Neutrophil (primary cell): Measurements from ENCODE around the gene PTCRA.
"Not testable (repeated sequence)": the region's sequence is repeated elsewhere in the genome, so short reads cannot be mapped to it uniquely, and the experiment has no call there.

Experiments used
- H3K27ac ChIP-seq: fragments of 200-600 bp; sonication (generic); 2 replicates; pipeline ENCODE4 v1.5.1; 2016; ENCODE audit warnings: mild to moderate bottlenecking, moderate library complexity
- H3K27me3 ChIP-seq: fragments of 200-600 bp; sonication (generic); 2 replicates; pipeline ENCODE4 v1.6.0; 2016; ENCODE audit warnings: mild to moderate bottlenecking
- H3K36me3 ChIP-seq: fragments of 200-600 bp; sonication (generic); 2 replicates; pipeline ENCODE4 v1.5.1; 2017
- H3K4me1 ChIP-seq, 2 experiments: fragments of 200-600 bp in 1 of 2; sonication (generic) in 1 of 2; 1 replicate in 1 of 2; 2 replicates in 1 of 2; pipeline versions ENCODE4 v1.5.1 to v1.6.1; 2013 to 2016; ENCODE audit warnings: low read depth in 1 of 2, low read length in 1 of 2, mild to moderate bottlenecking in 1 of 2, moderate library complexity in 1 of 2; ENCODE audit not compliant: control insufficient read depth in 1 of 2, insufficient read depth in 1 of 2
- H3K4me3 ChIP-seq, 2 experiments: fragments of 200-600 bp in 1 of 2; sonication (generic) in 1 of 2; 1 replicate in 1 of 2; 2 replicates in 1 of 2; pipeline ENCODE4 v1.5.1; 2013 to 2016; ENCODE audit warnings: low read depth in 1 of 2, low read length in 1 of 2, mild to moderate bottlenecking in 1 of 2, moderate library complexity in 1 of 2
- H3K9me3 ChIP-seq: fragments of 200-600 bp; sonication (generic); 2 replicates; pipeline ENCODE4 v1.5.1; 2016
- TF ChIP-seq, protein P1 (sequence below): fragments of 200-600 bp; sonication (generic); IDR thresholded peaks from 2 replicates; pipeline ENCODE4 v1.5.1; 2016; ENCODE audit warnings: antibody characterized with exemption

PTCRA gene

GRCh38 chr6:42890311-42891198 is 25.3 kb upstream of the PTCRA start:
- TF ChIP-seq, protein P1, sequence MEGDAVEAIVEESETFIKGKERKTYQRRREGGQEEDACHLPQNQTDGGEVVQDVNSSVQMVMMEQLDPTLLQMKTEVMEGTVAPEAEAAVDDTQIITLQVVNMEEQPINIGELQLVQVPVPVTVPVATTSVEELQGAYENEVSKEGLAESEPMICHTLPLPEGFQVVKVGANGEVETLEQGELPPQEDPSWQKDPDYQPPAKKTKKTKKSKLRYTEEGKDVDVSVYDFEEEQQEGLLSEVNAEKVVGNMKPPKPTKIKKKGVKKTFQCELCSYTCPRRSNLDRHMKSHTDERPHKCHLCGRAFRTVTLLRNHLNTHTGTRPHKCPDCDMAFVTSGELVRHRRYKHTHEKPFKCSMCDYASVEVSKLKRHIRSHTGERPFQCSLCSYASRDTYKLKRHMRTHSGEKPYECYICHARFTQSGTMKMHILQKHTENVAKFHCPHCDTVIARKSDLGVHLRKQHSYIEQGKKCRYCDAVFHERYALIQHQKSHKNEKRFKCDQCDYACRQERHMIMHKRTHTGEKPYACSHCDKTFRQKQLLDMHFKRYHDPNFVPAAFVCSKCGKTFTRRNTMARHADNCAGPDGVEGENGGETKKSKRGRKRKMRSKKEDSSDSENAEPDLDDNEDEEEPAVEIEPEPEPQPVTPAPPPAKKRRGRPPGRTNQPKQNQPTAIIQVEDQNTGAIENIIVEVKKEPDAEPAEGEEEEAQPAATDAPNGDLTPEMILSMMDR, result no peak
- Histone ChIP-seq H3K36me3 (peaks cover 12% of the 10 kb centered on the region), H3K4me1 (peaks cover 30 to 36% of the 10 kb centered on the region in 2 experiments), H3K27me3 (no peaks in the 10 kb centered on the region), H3K27ac (peak overlapping the region; percentile 79), H3K9me3 (no peaks in the 10 kb centered on the region), H3K4me3 (peak overlapping the region; percentile 76 to 93)

GRCh38 chr6:42891199-42891722 is 24.6 kb upstream of the PTCRA start:
- H3K27ac ChIP-seq, result peak overlapping the region; percentile 79
- peak overlapping the region; percentile 76 to 93 for H3K4me3 ChIP-seq
- TF ChIP-seq, protein P1, result no peak
- H3K4me1 ChIP-seq, result peaks cover 30 to 36% of the 10 kb centered on the region in 2 experiments
- H3K9me3 ChIP-seq, result no peaks in the 10 kb centered on the region
- no peaks in the 10 kb centered on the region for H3K27me3 ChIP-seq
- H3K36me3 ChIP-seq, result peaks cover 5% of the 10 kb centered on the region

- not testable (repeated sequence) for H3K9me3 ChIP-seq, H3K27me3 ChIP-seq, H3K36me3 ChIP-seq
- peak overlapping the region; percentile 72 for H3K27ac ChIP-seq
- H3K4me3 ChIP-seq, result peak overlapping the region in 1 of 2 experiments; percentile 7
- peaks cover 30 to 36% of the 10 kb centered on the region in 2 experiments for H3K4me1 ChIP-seq
Observed at GRCh38 chr6:42894041-42894828, 21.6 kb upstream of the PTCRA start.

DNA sequence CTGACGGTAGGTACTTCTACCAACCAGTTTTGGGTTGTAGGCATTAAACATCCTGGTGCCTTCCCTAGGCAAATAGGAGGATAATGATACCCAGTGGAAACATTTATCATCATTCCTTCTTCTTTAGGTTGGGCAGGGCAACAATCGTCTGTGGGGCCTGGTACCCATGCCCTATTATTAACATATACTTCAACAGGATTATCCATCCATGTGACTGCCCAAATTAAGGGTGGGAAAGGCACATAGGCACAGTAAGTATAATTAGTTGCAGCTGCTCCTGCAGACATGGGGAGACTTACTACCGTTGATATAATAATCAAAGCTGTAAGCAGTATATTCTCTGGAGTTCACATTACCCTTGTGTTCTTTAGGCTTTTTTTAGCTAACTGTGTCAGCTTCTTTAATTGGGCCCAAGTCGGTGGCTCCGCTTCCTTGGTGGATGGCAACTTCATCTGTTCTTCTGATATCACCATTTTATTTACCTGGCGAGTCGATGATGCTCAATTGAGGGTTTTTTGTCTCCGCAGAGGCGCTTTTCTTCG is 19.6 kb upstream of the PTCRA start:
- Histone ChIP-seq H3K9me3 (no peaks in the 10 kb centered on the region), H3K4me1 (peaks cover 20 to 27% of the 10 kb centered on the region in 2 experiments), H3K4me3 (no peak overlapping the region), H3K36me3 (no peaks in the 10 kb centered on the region), H3K27me3 (no peaks in the 10 kb centered on the region), H3K27ac (no peak overlapping the region)
- TF ChIP-seq, protein P1, result no peak

DNA sequence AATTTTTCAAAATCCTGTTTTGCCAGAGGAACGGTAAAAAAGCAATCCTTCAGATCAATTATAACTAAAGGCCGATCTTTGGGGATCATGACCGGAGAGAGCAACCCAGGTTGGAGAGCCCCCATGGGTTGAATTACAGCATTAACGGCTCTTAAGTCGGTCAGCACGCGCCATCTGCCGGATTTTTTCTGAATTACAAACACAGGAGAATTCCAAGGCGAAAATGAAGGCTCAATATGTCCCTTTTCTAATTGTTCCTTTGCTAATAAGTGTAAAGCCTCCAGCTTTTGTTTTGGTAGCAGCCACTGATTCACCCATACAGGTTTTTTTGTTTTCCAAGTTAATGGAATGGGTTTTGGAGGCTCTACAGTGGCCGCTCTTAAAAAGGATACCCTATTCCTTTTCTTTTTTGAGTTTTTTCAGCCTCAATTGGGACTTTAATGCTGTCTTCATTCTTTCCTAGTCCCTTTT is 16.9 kb upstream of the PTCRA start:
- H3K27ac ChIP-seq, result no peak overlapping the region
- H3K9me3 ChIP-seq, result no peaks in the 10 kb centered on the region
- TF ChIP-seq, protein P1, result peak; percentile 80
- H3K27me3 ChIP-seq, result no peaks in the 10 kb centered on the region
- no peaks in the 10 kb centered on the region for H3K36me3 ChIP-seq
- no peak overlapping the region for H3K4me3 ChIP-seq
- peaks cover 11 to 14% of the 10 kb centered on the region in 2 experiments for H3K4me1 ChIP-seq
